ENCODE measurements around the gene SELENOH.
"Not testable (repeated sequence)": the region's sequence is repeated elsewhere in the genome, so short reads cannot be mapped to it uniquely, and the experiment has no call there.

Gene SELENOH

GRCh38 chr11:57700425-57700824, 40.9 kb upstream of the SELENOH start (continued):
- TF ChIP-seq TCF4 (CRISPR knock-in tag; IDR thresholded peaks at IDR 0.05; ENCODE audit: borderline replicate concordance): no peak
- TF ChIP-seq ARNTL (CRISPR knock-in tag; IDR thresholded peaks at IDR 0.05; ENCODE audit: borderline replicate concordance, low read depth): no peak
- no peak for TF ChIP-seq POU6F1 (CRISPR knock-in tag; IDR thresholded peaks at IDR 0.05; ENCODE audit: borderline replicate concordance, low read depth)
- no peak for TF ChIP-seq ZNF565 (CRISPR knock-in tag; conservative IDR thresholded peaks at IDR 0.05; ENCODE audit: low read depth)

GRCh38 chr11:57703341-57703740, 38.0 kb upstream of the SELENOH start:
- no peak for TF ChIP-seq PATZ1 (CRISPR knock-in tag; IDR thresholded peaks at IDR 0.05; ENCODE audit: borderline replicate concordance)
- no peak for TF ChIP-seq POU6F1 (CRISPR knock-in tag; IDR thresholded peaks at IDR 0.05; ENCODE audit: borderline replicate concordance, low read depth)
- ATAC-seq: no peak

GRCh38 chr11:57704932-57705331, 36.4 kb upstream of the SELENOH start:
- TF ChIP-seq CREB5 (CRISPR knock-in tag; IDR thresholded peaks at IDR 0.05; ENCODE audit: low read depth): no peak
- TF ChIP-seq ZFP3 (CRISPR knock-in tag; IDR thresholded peaks at IDR 0.05): no peak
- no peak for ATAC-seq

GRCh38 chr11:57705432-57705831, 35.9 kb upstream of the SELENOH start:
- ATAC-seq: not testable (repeated sequence)

GRCh38 chr11:57709802-57710367, 31.4 kb upstream of the SELENOH start:
- ATAC-seq: no peak
- no peak for TF ChIP-seq PPARA (CRISPR knock-in tag; IDR thresholded peaks at IDR 0.05; ENCODE audit: borderline replicate concordance)
- TF ChIP-seq GLIS3 (CRISPR knock-in tag; IDR thresholded peaks at IDR 0.05): no peak
- no peak for TF ChIP-seq ISL1 (CRISPR knock-in tag; IDR thresholded peaks at IDR 0.05)
- TF ChIP-seq CREB5 (CRISPR knock-in tag; IDR thresholded peaks at IDR 0.05; ENCODE audit: low read depth): no peak
- TF ChIP-seq PATZ1 (CRISPR knock-in tag; IDR thresholded peaks at IDR 0.05; ENCODE audit: borderline replicate concordance): no peak
- TF ChIP-seq ARNTL (CRISPR knock-in tag; IDR thresholded peaks at IDR 0.05; ENCODE audit: borderline replicate concordance, low read depth): no peak
- TF ChIP-seq SNAI2 (CRISPR knock-in tag; IDR thresholded peaks at IDR 0.05): no peak
- TF ChIP-seq POU6F1 (CRISPR knock-in tag; IDR thresholded peaks at IDR 0.05; ENCODE audit: borderline replicate concordance, low read depth): no peak
- no peak for TF ChIP-seq ZFP3 (CRISPR knock-in tag; IDR thresholded peaks at IDR 0.05)
- no peak for TF ChIP-seq CSRNP3 (CRISPR knock-in tag; IDR thresholded peaks at IDR 0.05)
- no peak for TF ChIP-seq ZNF565 (CRISPR knock-in tag; conservative IDR thresholded peaks at IDR 0.05; ENCODE audit: low read depth)
- TF ChIP-seq TCF4 (CRISPR knock-in tag; IDR thresholded peaks at IDR 0.05; ENCODE audit: borderline replicate concordance): no peak
- TF ChIP-seq TOX (CRISPR knock-in tag; IDR thresholded peaks at IDR 0.05; ENCODE audit: borderline replicate concordance): no peak
- TF ChIP-seq ESRRG (CRISPR knock-in tag; IDR thresholded peaks at IDR 0.05): no peak
- no peak for TF ChIP-seq BACH2 (CRISPR knock-in tag; IDR thresholded peaks at IDR 0.05; ENCODE audit: borderline replicate concordance)
- TF ChIP-seq CSDC2 (CRISPR knock-in tag; IDR thresholded peaks at IDR 0.05): no peak
- TF ChIP-seq ZNF8 (CRISPR knock-in tag; IDR thresholded peaks at IDR 0.05): no peak
- TF ChIP-seq ZNF70 (CRISPR knock-in tag; IDR thresholded peaks at IDR 0.05): no peak

Data from SK-N-SH treated with all-trans-retinoic acid at 6 μM for 48 hours (cell line).